ES-I3 (cell line): ENCODE results near the gene UNC13D.

Experiments
- H3K36me3 ChIP-seq: 2 replicates; pipeline ENCODE4 v1.6.1; 2013; ENCODE audit warnings: mild to moderate bottlenecking, low read length, control low read depth, moderate library complexity; ENCODE audit not compliant: insufficient read depth
- H3K4me1 ChIP-seq: 2 replicates; pipeline ENCODE4 v1.6.1; 2013; ENCODE audit warnings: mild to moderate bottlenecking, control low read depth, low read length; ENCODE audit not compliant: insufficient read depth
- H3K9ac ChIP-seq: 2 replicates; pipeline ENCODE4 v1.6.1; 2013; ENCODE audit warnings: low read depth, mild to moderate bottlenecking, low read length, moderate library complexity
- H3K9me3 ChIP-seq: 2 replicates; pipeline ENCODE4 v1.6.1; 2013; ENCODE audit warnings: mild to moderate bottlenecking, low read length, moderate library complexity; ENCODE audit not compliant: control insufficient read depth, insufficient read depth

Gene UNC13D

DNA sequence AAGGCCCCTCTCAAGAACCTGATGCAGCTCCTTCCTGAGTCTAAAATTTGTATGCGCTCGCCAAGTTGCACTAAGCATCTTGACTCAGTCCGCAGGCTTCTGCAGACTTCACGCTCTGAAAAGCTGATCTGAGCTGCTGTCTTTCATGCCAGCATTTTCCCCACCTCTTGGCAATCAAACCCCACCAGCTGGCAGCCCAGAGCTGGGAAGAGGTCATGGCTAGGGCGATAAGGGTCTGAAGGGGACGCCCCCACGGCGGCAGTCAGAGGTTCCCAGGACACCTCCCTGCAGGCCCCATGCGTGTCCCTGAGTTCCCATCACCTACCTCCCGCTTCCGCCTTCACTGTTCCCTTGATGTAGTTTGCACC is 5.1 kb upstream of the UNC13D start:
- H3K36me3 ChIP-seq: peaks cover 20% of the 10 kb centered on the region
- no peaks in the 10 kb centered on the region for H3K9me3 ChIP-seq
- peaks cover 25% of the 10 kb centered on the region for H3K4me1 ChIP-seq

GRCh38 chr17:75848523-75849278 is 4.5 kb upstream of the UNC13D start:
- no peak overlapping the region for H3K9ac ChIP-seq
- H3K36me3 ChIP-seq: peaks cover 20% of the 10 kb centered on the region
- no peaks in the 10 kb centered on the region for H3K9me3 ChIP-seq
- H3K4me1 ChIP-seq: peaks cover 26% of the 10 kb centered on the region; the same call in 1 of the 2 replicates

More for the DNA sequence above, 5.1 kb upstream of the UNC13D start:
- H3K9ac ChIP-seq: no peak overlapping the region

DNA sequence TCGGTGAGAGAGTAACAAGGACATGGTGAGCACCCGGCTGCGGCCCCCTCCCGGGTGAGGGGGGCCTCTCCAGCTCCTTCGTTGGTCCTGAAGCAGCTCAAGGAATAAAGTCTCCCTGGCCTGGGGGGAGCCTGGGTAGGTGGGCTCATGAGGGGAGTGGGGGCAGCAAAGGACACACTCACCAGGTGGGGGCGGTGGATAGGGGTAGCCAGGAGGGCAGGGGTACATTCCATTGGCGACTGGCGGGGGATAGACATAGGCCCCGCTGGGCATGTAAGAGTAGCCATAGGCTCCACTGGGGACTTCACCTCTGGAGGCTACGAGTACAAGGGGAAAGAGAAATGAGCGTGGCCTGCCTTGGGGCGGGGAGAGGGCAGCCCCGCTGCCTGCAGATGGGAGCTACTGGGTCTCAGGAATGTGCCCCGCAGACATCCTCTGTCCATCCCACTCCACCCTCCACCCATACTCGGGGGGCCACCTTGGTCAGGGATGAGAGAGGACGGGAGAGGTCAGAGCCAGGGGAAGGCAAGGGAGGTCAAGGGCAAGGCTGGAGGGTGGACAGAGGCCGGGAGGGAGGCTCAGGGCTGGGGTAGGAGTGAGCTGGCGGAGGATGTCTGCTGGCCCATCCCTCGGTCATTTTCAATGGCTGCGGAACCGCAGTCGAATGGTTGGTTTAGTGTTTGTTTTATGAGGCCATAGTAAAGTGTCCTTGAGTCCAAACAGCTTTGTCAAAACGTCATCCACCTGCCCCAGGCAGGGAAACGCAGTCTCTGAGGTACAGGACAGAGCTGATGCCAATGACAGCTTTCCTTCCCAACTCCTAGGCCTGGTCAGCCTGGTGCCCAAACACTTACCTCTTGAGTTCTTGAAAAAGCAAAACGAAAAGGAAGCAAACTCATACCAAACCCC is 3.7 kb upstream of the UNC13D start:
- H3K9ac ChIP-seq: no peak overlapping the region
- H3K4me1 ChIP-seq: peaks cover 21% of the 10 kb centered on the region; the same call in 1 of the 2 replicates
- no peaks in the 10 kb centered on the region for H3K9me3 ChIP-seq
- H3K36me3 ChIP-seq: peaks cover 20% of the 10 kb centered on the region

DNA sequence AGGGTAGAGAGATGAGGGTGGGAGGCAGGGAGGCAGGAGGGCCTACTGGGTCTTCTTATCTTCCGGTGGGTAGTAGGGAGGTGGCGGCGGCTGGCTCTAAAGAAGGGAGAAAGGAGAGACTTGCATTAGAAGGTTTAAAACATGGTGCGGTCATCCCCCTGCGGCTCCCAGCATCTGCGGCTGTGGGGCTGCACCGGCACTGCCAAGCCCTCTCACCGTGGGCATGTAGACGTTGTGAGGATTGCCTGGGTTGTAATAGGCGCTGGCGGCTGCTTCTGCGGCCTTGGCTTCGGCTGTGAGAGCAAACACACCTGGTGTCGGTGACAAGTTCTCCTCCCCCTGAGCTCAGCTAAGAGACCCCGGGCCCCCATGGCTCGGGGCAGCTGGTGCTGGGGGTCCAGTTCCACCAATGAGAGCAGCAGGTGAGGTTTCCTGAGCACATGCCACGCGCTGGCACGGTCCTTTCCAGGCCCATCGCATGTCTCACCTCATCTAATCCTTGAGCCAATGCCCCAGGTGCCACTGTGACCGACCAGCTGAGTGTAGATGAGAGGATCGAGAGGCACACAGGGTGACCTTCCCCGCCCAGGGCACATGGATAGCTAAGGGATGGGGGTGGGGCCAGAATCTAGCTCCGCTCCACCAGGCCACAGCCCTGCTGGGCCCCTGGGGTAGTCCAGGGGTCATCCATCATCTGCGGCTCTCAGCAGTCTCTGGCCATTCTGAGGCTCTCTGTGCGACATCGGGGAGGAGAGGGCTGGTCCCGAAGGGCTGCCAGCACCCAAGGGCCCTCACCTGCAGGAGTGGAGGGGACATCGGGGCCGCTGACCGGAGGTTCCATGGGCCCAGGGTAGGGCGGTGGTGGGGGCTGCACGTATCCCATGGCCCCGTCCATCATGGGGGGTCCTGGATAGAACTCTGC is 2.7 kb upstream of the UNC13D start:
- peaks cover 20% of the 10 kb centered on the region for H3K36me3 ChIP-seq
- H3K9me3 ChIP-seq: no peaks in the 10 kb centered on the region
- H3K9ac ChIP-seq: no peak overlapping the region
- peaks cover 21% of the 10 kb centered on the region; the same call in 1 of the 2 replicates for H3K4me1 ChIP-seq

- peaks cover 15% of the 10 kb centered on the region for H3K36me3 ChIP-seq
- no peak overlapping the region for H3K9ac ChIP-seq
- H3K4me1 ChIP-seq: peaks cover 21% of the 10 kb centered on the region; the same call in 1 of the 2 replicates
- no peaks in the 10 kb centered on the region for H3K9me3 ChIP-seq
Observed at GRCh38 chr17:75845933-75846691, 1.9 kb upstream of the UNC13D start.

DNA sequence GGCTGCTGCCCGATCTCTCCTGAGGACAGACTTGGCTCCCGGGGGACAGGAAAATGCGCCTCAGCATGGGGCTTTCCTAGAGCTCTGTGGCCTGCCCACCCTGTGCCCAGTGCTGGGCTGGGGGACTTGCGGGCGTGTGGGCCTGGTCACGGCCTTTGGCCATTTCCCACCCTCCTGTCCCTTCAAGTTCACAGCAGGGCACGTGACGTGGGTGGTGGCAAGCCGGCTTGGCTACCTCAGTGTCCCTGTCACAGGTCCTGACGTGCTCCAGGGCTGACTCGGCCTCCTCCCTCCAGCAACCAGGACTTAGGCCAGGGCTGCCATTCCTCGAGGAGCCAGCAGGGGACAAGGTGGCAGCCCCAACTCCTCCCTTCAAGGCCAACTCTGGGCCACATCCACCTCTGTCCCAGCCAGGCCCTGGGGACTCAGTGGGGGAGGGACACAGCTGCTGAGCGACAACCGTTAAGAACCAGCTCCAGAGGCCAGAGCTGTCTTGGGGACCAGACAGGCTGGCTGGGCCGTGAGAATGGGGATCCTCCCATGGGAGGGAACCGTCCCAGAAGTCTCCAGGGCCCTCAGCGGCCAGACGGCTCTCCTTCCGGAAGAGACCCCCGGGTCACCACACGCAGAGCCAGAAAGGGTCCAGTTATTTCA is 981 bp upstream of the UNC13D start:
- peaks cover 15% of the 10 kb centered on the region for H3K36me3 ChIP-seq
- no peaks in the 10 kb centered on the region for H3K9me3 ChIP-seq
- H3K4me1 ChIP-seq: peaks cover 21% of the 10 kb centered on the region; the same call in 1 of the 2 replicates
- H3K9ac ChIP-seq: no peak overlapping the region

- peaks cover 15% of the 10 kb centered on the region for H3K36me3 ChIP-seq
- no peaks in the 10 kb centered on the region for H3K9me3 ChIP-seq
- no peak overlapping the region for H3K9ac ChIP-seq
- H3K4me1 ChIP-seq: peaks cover 21% of the 10 kb centered on the region; the same call in 1 of the 2 replicates
Observed at GRCh38 chr17:75844530-75845057, 390 bp upstream of the UNC13D start.

- Histone ChIP-seq H3K9me3 (no peaks in the 10 kb centered on the region), H3K4me1 (peaks cover 21% of the 10 kb centered on the region; the same call in 1 of the 2 replicates), H3K9ac (no peak overlapping the region), H3K36me3 (peaks cover 12% of the 10 kb centered on the region)
Observed at GRCh38 chr17:75842963-75843576, 1.1 kb downstream of the UNC13D start.

DNA sequence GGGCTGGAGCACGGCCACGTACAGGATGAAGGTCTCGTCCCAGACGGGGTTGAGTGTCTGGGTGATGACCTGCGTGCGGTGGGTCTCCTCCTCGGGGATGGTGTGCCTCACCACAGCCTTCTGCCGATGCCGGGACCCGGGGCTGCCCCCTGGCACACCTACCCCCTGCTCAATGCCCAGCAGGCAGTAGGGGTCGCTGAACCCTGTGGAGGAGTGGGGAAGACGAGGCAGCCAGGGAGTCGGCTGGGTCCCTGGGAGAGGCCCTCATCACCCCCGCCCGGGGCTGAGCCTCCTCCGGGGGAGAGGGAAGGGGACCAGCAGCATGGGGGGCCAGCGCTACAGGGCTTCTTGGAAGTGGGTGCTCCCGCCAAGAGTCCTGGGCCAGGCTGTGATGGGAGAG is 1.8 kb downstream of the UNC13D start:
- no peak overlapping the region for H3K9ac ChIP-seq
- peaks cover 7% of the 10 kb centered on the region for H3K36me3 ChIP-seq
- H3K9me3 ChIP-seq: no peaks in the 10 kb centered on the region
- peaks cover 21% of the 10 kb centered on the region; the same call in 1 of the 2 replicates for H3K4me1 ChIP-seq

GRCh38 chr17:75840799-75841164 is 3.4 kb downstream of the UNC13D start:
- Histone ChIP-seq H3K4me1 (peaks cover 23% of the 10 kb centered on the region; the same call in 1 of the 2 replicates), H3K36me3 (no peaks in the 10 kb centered on the region), H3K9ac (no peak overlapping the region), H3K9me3 (no peaks in the 10 kb centered on the region)

DNA sequence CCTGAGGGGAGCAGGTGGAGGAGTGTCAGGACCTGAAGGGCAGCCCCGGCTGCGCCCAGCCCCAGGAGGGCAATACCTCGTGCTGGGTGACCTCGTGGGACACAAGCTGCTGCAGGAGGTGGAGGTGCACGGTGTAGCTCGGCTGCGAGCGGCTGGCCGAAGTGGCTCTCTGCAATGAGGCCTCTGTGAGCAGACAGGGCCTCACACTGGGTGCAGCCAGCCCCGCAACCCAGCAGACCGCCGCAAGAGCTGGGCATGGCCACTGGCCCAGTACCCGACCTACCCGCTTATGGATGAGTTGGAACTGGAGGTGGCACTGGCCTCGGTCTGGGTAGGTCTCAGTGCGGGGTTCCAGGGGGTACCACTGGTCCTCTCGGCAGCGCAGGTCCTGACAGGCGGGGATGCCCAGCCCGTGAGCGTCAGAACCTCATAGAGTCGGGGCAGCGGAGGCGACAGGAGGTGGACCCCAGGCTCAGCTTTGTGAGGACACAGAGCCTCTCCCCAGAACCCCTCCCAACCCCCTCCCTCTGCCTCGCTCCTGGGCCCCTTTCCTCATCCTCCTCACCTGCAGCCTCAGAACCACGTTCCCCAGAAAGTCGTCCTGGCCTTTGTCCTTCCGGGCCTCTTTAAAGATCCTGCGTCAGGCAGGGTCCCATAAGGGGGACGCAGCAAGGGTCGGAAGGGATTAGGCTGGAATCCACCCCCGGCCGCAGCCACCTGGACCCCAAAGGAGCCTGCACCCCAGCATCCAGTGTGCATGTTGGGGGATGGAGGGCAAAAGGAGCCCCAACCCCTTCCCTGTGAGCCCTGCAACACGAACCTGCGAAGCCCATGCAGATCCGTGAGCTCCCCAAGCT is 4.0 kb downstream of the UNC13D start:
- no peaks in the 10 kb centered on the region for H3K9me3 ChIP-seq
- no peak overlapping the region for H3K9ac ChIP-seq
- H3K4me1 ChIP-seq: peaks cover 17% of the 10 kb centered on the region; the same call in 1 of the 2 replicates
- no peaks in the 10 kb centered on the region for H3K36me3 ChIP-seq

DNA sequence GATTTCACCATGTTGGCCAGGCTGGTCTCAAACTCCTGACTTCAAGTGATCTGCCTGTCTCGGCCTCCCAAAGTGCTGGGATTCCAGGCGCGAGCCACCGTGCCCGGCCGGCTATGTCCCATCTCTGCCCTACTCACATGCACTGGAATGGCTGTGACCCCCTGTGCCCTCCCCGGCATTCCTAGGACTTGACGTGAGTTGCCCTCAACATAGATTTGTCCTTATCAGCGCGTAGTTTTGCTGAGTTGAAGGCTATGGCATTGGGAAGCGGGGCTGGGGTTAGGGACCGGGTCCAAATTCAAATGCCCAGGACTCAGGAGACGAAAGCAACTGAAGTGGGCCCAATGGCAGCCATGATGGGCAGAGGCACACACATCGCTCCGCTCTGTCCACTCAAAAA is 5.8 kb downstream of the UNC13D start:
- Histone ChIP-seq H3K4me1 (peaks cover 11% of the 10 kb centered on the region), H3K9me3 (no peaks in the 10 kb centered on the region), H3K9ac (no peak overlapping the region), H3K36me3 (no peaks in the 10 kb centered on the region)
